Retinal pigment epithelial cell (primary cell): ENCODE results near the gene ZNF681.
"Not testable (repeated sequence)": the region's sequence is repeated elsewhere in the genome, so short reads cannot be mapped to it uniquely, and the experiment has no call there.

ENCODE experiments used
- DNase-seq: peaks from one replicate; pipeline ENCODE4 v3.0.0-alpha.2; 2010; ENCODE audit warnings: low read depth
- H3K4me3 ChIP-seq: 2 replicates; pipeline ENCODE4 v1.5.1; 2011; ENCODE audit warnings: mild to moderate bottlenecking, low read length, control low read depth, moderate library complexity
- TF ChIP-seq, protein P1 (sequence below): conservative IDR thresholded peaks from 2 replicates; pipeline ENCODE4 v1.5.1; 2011; ENCODE audit warnings: low read depth, low read length, control low read depth, inconsistent platforms

Gene ZNF681

GRCh38 chr19:23766951-23767350 is 8.3 kb upstream of the ZNF681 start:
- no peak for DNase-seq
- TF ChIP-seq, protein P1, sequence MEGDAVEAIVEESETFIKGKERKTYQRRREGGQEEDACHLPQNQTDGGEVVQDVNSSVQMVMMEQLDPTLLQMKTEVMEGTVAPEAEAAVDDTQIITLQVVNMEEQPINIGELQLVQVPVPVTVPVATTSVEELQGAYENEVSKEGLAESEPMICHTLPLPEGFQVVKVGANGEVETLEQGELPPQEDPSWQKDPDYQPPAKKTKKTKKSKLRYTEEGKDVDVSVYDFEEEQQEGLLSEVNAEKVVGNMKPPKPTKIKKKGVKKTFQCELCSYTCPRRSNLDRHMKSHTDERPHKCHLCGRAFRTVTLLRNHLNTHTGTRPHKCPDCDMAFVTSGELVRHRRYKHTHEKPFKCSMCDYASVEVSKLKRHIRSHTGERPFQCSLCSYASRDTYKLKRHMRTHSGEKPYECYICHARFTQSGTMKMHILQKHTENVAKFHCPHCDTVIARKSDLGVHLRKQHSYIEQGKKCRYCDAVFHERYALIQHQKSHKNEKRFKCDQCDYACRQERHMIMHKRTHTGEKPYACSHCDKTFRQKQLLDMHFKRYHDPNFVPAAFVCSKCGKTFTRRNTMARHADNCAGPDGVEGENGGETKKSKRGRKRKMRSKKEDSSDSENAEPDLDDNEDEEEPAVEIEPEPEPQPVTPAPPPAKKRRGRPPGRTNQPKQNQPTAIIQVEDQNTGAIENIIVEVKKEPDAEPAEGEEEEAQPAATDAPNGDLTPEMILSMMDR = no peak
- H3K4me3 ChIP-seq = no peak overlapping the region

DNA sequence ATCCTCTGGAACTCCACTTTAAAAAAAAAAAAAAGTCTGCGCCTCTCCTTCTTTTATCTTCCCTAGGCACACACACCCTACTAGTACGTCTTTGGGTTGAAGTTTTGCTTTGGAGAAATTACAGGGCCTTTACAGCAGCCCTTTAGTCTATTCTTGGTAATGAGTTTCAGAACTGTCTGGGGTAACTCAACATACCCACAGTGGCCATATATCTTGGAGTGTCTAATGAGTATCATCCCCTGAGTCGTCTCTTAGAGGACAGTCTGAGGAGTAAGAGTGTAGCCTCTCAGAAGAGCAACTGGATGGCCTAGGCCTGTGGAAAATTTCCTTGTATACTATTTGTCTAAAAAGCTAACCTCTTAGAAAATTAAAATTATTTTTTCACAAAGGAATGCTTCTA is 6.1 kb upstream of the ZNF681 start:
- no peak overlapping the region for H3K4me3 ChIP-seq
- TF ChIP-seq, protein P1 = no peak
- no peak for DNase-seq

- DNase-seq = no peak
- H3K4me3 ChIP-seq = peak overlapping the region; percentile 96
- TF ChIP-seq, protein P1 = no peak
Observed at GRCh38 chr19:23762884-23763711, 4.4 kb upstream of the ZNF681 start.

DNA sequence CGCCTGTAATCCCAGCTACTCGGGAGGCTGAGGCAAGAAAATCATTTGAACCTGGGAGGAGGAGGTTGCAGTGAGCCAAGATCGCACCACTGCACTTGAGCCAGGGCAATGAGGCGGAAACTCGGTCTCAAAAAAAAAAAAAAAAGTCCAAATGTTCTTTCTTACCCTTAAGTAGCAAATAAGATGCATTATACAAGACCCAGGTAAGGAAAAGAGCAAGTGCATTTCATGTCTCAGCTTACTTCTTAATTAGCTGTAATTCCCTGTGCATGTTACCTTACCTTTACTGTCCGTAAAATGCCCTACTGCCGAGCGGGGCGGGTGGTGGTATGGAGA is 3.8 kb upstream of the ZNF681 start:
- peak overlapping the region; percentile 96 for H3K4me3 ChIP-seq
- DNase-seq = no peak
- TF ChIP-seq, protein P1 = no peak

DNA sequence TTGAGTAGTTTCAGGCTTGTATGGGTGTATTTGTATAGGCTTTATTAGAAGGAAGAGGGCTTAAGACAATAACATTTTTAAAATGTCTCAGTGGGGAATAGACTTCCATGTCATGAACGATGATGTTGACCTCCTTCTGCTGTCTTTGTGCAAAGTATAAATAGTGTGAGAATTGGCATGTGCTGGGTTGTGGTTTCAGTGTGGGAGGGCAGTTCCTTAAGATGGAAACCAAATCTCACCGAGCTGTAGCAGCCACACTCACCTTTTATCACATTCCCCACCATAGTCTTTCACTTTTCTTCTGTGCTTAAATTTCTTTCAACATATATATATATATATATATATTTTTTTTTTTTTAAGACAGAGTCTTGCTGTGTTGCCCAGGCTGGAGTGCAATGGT is 1.6 kb upstream of the ZNF681 start:
- not testable (repeated sequence) for DNase-seq, H3K4me3 ChIP-seq

DNA sequence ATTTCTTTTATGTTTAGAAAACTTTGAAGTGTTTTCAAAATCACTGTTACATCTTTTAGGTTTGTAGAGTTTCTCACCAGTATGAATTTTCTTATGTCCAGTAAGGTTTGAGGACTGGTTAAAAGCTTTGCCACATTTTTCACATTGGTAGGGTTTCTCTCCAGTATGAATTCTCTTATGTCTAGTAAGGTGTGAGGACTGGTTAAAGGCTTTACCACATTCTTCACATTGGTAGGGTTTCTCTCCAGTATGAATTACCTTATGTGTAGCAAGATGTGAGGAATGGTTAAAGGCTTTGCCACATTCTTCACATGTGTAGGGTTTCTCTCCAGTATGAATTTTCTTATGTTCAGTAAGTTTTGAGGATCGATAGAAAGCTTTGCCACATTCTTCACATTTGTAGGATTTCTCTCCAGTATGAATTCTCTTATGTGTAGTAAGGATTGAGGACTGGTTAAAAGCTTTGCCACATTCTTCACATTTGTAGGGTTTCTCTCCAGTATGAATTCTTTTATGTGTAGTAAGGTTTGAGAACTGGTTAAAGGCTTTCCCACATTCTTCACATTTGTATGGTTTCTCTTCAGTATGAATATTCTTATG is 15.0 kb downstream of the ZNF681 start:
- H3K4me3 ChIP-seq, DNase-seq: not testable (repeated sequence)

- not testable (repeated sequence) for H3K4me3 ChIP-seq, DNase-seq
Observed at GRCh38 chr19:23730729-23731465, 27.8 kb downstream of the ZNF681 start.

GRCh38 chr19:23724161-23724560 is 34.5 kb downstream of the ZNF681 start:
- H3K4me3 ChIP-seq = not testable (repeated sequence)
- peak; percentile 10 for DNase-seq

- TF ChIP-seq, protein P1 = no peak
- DNase-seq = no peak
- no peak overlapping the region for H3K4me3 ChIP-seq
Observed at GRCh38 chr19:23718802-23719201, 39.9 kb downstream of the ZNF681 start.
